Parathyroid adenoma (tissue), 2 donors: ENCODE results near the gene WASHC2A.
"Not testable (repeated sequence)": the region's sequence is repeated elsewhere in the genome, so short reads cannot be mapped to it uniquely, and the experiment has no call there.

ENCODE experiments used
- H2AFZ ChIP-seq: fragments of 300-600 bp; sonication (generic); one replicate; pipeline ENCODE4 v1.7.0; 2017; ENCODE audit warnings: antibody characterized with exemption, mild to moderate bottlenecking
- H3K27ac ChIP-seq: fragments of 300-600 bp; sonication (generic); one replicate; pipeline ENCODE4 v1.7.0; 2017
- H3K27me3 ChIP-seq: fragments of 300-600 bp; sonication (generic); one replicate; pipeline ENCODE4 v1.7.0; 2017; ENCODE audit warnings: low read length; ENCODE audit not compliant: control insufficient read depth, insufficient read depth
- H3K36me3 ChIP-seq: fragments of 300-600 bp; sonication (generic); one replicate; pipeline ENCODE4 v1.7.0; 2017; ENCODE audit warnings: low read length; ENCODE audit not compliant: control insufficient read depth, insufficient read depth
- H3K4me1 ChIP-seq: fragments of 300-600 bp; sonication (generic); one replicate; pipeline ENCODE4 v1.7.0; 2017; ENCODE audit warnings: control low read depth
- H3K4me2 ChIP-seq: fragments of 300-600 bp; sonication (generic); one replicate; pipeline ENCODE4 v1.7.0; 2017; ENCODE audit warnings: low read length
- H3K4me3 ChIP-seq: fragments of 300-600 bp; sonication (generic); one replicate; pipeline ENCODE4 v1.7.0; 2017; ENCODE audit warnings: low read depth, low read length
- H3K79me2 ChIP-seq: fragments of 300-600 bp; sonication (generic); one replicate; pipeline ENCODE4 v1.7.0; 2017; ENCODE audit warnings: control low read depth
- H3K9ac ChIP-seq: fragments of 300-600 bp; sonication (generic); one replicate; pipeline ENCODE4 v1.7.0; 2017; ENCODE audit warnings: mild to moderate bottlenecking
- H3K9me3 ChIP-seq: fragments of 300-600 bp; sonication (generic); one replicate; pipeline ENCODE4 v1.7.0; 2017; ENCODE audit warnings: low read length; ENCODE audit not compliant: control insufficient read depth
- donor health status: primary hyperparathyroidism.

The WASHC2A gene

DNA sequence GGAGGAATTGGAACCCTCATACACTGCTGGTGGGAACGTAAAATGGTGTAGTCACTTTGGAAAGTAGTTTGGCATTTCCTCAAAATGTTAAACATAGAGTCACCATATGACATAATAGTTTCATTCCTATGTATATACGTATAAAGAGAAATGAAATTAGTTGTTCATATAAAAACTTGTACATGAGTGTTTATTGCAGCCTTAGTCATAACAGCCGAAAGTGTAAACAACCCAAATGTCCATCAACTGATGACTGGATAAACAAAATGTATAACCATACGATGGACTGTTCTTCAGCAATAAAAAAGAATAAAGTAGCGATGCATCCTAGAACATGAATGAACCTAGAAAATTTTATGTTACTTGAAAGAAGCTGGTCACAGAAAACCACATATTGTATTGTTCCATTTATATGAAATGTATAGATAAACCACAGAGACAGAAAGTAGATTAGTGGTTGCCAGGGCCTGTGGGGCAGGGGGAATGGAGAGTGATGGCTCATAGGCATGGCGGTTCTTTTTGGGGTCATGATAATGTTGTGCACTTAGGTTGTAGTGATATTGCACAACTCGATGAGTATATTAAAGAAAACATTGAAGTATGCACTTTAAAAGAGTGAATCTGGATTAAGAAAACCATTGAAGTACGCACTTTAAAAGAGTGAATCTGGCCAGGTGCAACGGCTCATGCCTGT lies 44.8 kb downstream of the WASHC2A start:
- H3K9ac ChIP-seq, H3K27ac ChIP-seq, H3K4me1 ChIP-seq, H3K79me2 ChIP-seq, H3K36me3 ChIP-seq, H3K4me2 ChIP-seq, H3K9me3 ChIP-seq, H3K4me3 ChIP-seq, H3K27me3 ChIP-seq, H2AFZ ChIP-seq: not testable (repeated sequence)

DNA sequence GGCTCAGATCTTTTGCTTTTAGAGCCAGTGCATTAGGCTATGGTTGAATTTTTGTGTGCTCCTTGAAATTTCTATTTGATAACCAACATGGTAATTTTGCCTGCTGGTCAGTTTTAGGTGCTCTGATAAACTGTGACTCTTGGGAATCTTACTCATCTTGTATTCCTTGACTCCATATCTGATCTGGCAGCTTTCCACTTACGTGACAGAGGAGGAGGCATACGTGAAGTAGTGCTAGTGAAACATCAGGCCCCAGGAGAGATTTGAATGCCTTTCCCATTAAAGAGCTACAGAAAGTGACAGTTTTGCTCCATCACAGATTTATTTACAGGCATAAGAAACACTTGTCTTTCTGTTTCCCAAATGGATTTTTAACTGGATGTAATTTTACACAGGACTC lies 59.0 kb downstream of the WASHC2A start:
- not testable (repeated sequence) for H3K9me3 ChIP-seq, H3K4me1 ChIP-seq, H3K79me2 ChIP-seq, H2AFZ ChIP-seq, H3K4me2 ChIP-seq, H3K27ac ChIP-seq, H3K27me3 ChIP-seq, H3K9ac ChIP-seq, H3K4me3 ChIP-seq, H3K36me3 ChIP-seq

DNA sequence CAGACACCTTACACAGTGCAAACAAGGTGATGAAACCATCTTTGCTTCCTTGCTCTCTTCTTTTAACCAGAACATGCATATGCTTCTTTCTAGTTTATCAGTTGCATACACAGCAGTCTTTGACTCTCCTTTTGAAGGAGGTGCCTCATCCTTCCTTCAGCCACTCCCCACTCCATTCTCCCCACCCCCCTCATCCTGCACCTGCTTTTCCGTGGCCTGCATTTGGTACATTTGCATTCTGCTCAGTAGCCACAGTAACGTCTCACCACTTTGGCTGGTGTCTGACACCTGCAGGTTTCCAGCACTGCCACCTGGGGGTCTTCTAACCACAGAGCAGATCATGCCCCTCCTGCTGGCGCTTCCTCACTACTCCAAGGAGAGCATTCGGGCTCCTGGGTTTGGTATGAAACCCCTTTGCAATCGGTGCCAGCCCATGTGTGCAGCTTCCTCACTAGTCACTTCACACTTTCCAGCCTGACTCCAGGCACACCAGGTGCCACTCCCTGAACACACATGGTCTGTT lies 60.1 kb downstream of the WASHC2A start:
- H2AFZ ChIP-seq, H3K27me3 ChIP-seq, H3K4me2 ChIP-seq, H3K4me1 ChIP-seq, H3K27ac ChIP-seq, H3K4me3 ChIP-seq, H3K9me3 ChIP-seq, H3K79me2 ChIP-seq, H3K36me3 ChIP-seq, H3K9ac ChIP-seq: not testable (repeated sequence)

GRCh38 chr10:50131245-50131965 lies 63.7 kb downstream of the WASHC2A start:
- not testable (repeated sequence) for H3K9ac ChIP-seq, H3K27me3 ChIP-seq, H3K27ac ChIP-seq, H3K79me2 ChIP-seq, H3K4me3 ChIP-seq, H3K9me3 ChIP-seq, H3K4me2 ChIP-seq, H3K36me3 ChIP-seq, H3K4me1 ChIP-seq, H2AFZ ChIP-seq

- not testable (repeated sequence) for H3K4me1 ChIP-seq, H3K36me3 ChIP-seq, H2AFZ ChIP-seq, H3K9ac ChIP-seq, H3K79me2 ChIP-seq, H3K4me2 ChIP-seq, H3K9me3 ChIP-seq, H3K27ac ChIP-seq, H3K4me3 ChIP-seq, H3K27me3 ChIP-seq
Observed at GRCh38 chr10:50132322-50132721, 64.6 kb downstream of the WASHC2A start.

- not testable (repeated sequence) for H3K9ac ChIP-seq, H3K36me3 ChIP-seq, H3K27me3 ChIP-seq, H3K27ac ChIP-seq, H3K9me3 ChIP-seq, H3K4me1 ChIP-seq, H3K4me2 ChIP-seq, H2AFZ ChIP-seq, H3K79me2 ChIP-seq, H3K4me3 ChIP-seq
Observed at GRCh38 chr10:50132841-50133240, 65.1 kb downstream of the WASHC2A start.

- not testable (repeated sequence) for H3K4me2 ChIP-seq, H3K9me3 ChIP-seq, H3K79me2 ChIP-seq, H3K27ac ChIP-seq, H3K27me3 ChIP-seq, H3K4me1 ChIP-seq, H3K4me3 ChIP-seq, H3K9ac ChIP-seq, H2AFZ ChIP-seq, H3K36me3 ChIP-seq
Observed at GRCh38 chr10:50143512-50144174, 75.9 kb downstream of the WASHC2A start.

- not testable (repeated sequence) for H3K4me1 ChIP-seq, H3K36me3 ChIP-seq, H3K9me3 ChIP-seq, H3K27me3 ChIP-seq, H3K4me3 ChIP-seq, H3K4me2 ChIP-seq, H2AFZ ChIP-seq, H3K79me2 ChIP-seq, H3K27ac ChIP-seq, H3K9ac ChIP-seq
Observed at GRCh38 chr10:50145575-50145974, 77.8 kb downstream of the WASHC2A start.
